Sigmoid colon (tissue), 7 donors: ENCODE data around the gene HOXA2. TPM values are rescaled to one million over a fixed set of nuclear protein-coding genes. Genes with fewer than 3 reads are reported as not detected.

ENCODE experiments used
- DNase-seq: peaks from one replicate; pipeline ENCODE4 v3.0.0-alpha.2; 2019
- H3K27ac ChIP-seq, 4 donors: fragments of 200-600 bp; sonication (generic); one replicate each; pipeline ENCODE4 v1.5.1; 2016 to 2019; ENCODE audit warnings: mild to moderate bottlenecking in 1 of 4
- H3K27me3 ChIP-seq, 3 donors: fragments of 200-600 bp; sonication (generic); one replicate each; pipeline ENCODE4 v1.5.1; 2019; ENCODE audit warnings: mild to moderate bottlenecking in 1 of 3
- H3K36me3 ChIP-seq, 4 donors: fragments of 200-600 bp; sonication (generic); one replicate each; pipeline ENCODE4 v1.5.1; 2016 to 2019
- H3K4me1 ChIP-seq, 4 donors: fragments of 200-600 bp; sonication (generic); one replicate each; pipeline ENCODE4 v1.5.1; 2017 to 2019
- H3K4me3 ChIP-seq, 4 donors: fragments of 200-600 bp; sonication (generic); one replicate each; pipeline ENCODE4 v1.5.1; 2017 to 2019; ENCODE audit warnings: mild to moderate bottlenecking in 2 of 4, moderate library complexity in 1 of 4
- H3K9me3 ChIP-seq, 4 donors: fragments of 200-600 bp in 3 of 4; sonication (generic) in 3 of 4; one replicate each; pipeline versions ENCODE4 v1.5.1 to v1.6.1; 2013 to 2019
- EP300 ChIP-seq, 4 donors: sonication (generic); formaldehyde crosslinking; IDR thresholded peaks; one replicate each; pipeline ENCODE4 v1.6.1; 2017; ENCODE audit warnings: antibody characterized with exemption in 4 of 4
- POLR2A ChIP-seq, 2 donors: fragments of 450-650 bp; IDR thresholded peaks; one replicate each; pipeline ENCODE4 v1.6.1; 2016; ENCODE audit warnings: antibody characterized with exemption in 2 of 2, mild to moderate bottlenecking in 2 of 2, moderate library complexity in 2 of 2
- POLR2AphosphoS5 ChIP-seq, 4 donors: sonication (generic); formaldehyde crosslinking; IDR thresholded peaks; one replicate each; pipeline ENCODE4 v1.6.1; 2017; ENCODE audit warnings: antibody characterized with exemption in 4 of 4
- WGBS, 2 donors: extraction: QIAGEN DNeasy Blood & Tissue Kit; methylation state at CpG; one replicate each; pipeline ENCODE4 v1.1.7; 2013; 5-methylcytosine and 5-hydroxymethylcytosine counted together
- intact Hi-C: fragments of 100-400 bp; cut with DNase I; formaldehyde crosslinking; loops from one replicate; pipeline ENCODE4 v1.15.1; 2023
- polyA plus RNA-seq, 3 donors: library from polyadenylated mRNA; stranded (reverse); fragments of 200-250 nt; gene quantifications; one replicate each; pipeline ENCODE4 v1.2.3, GENCODE V29; 2013
- total RNA-seq, 4 donors: library from RNA; depleted of rRNA; stranded (reverse); fragments of >200 nt; gene quantifications; one replicate each; pipeline ENCODE4 v1.1.0, GENCODE V29; 2016
- TF ChIP-seq, protein P1 (sequence below), 4 experiments: fragments of 450-650 bp in 3 of 4; fragments of 200-600 bp in 1 of 4; IDR thresholded peaks; one replicate each; pipeline ENCODE4 v1.5.1; 2016 to 2019; ENCODE audit warnings: antibody characterized with exemption in 4 of 4, mild to moderate bottlenecking in 3 of 4, moderate library complexity in 2 of 4
- donor health status: healthy with polysubstance abuse.
- donor health status: Bipolar disorder and iron deficiency.
- donor health status: healthy.

HOXA2 gene
- total and polyA plus RNA-seq, 7 donors = 0.60 to 4.3 (median 1.9) TPM

DNA sequence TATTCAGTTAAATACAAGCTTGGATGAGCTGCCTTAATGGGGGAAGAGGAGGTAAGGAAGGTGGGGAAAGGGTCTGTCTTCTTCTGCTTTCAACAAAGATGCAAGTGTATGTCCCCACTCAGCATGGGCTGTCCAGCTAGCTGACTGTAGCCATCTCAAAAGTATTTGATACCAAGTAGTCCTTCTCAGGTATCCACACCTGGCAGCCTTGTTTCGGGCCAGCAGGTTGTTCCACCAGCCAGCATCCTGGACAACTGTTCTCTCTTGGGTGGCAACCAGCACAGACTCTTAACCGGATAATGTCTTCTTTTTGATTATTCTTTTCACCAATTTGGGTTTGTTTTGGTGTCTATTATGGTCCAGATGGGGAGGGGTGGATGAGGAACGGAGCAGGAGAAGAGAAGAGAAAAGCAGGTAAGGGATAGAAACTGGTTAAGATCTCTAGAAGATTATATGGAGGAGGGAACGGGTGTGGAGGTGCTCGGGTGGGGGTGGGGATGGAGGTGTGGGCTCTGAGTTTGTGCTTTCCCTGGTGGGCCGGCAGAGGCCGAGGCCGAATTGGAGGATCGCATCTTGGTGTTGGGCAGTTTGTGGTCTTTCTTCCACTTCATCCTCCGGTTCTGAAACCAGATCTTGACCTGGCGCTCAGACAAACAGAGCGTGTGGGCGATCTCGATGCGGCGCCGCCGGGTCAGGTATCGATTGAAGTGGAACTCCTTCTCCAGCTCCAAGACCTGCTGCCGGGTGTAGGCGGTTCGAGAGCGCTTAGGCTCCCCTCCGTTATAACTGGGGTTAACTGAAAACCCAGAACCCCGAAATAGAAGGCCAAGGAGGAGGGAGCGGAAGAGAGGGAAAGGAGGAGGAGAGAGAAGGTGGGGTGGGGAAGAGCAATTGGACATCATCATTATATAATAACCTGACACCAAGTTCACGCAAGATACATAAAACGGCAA lies 26.6 kb upstream of the HOXA2 start:
- 19 to 72% methylated on average over 28 of the region's 28 CpGs for WGBS, 2 donors
- peaks cover 0 to 75% (median 60%) of the 10 kb centered on the region in 4 donors for H3K4me1 ChIP-seq
- H3K27me3 ChIP-seq = no peaks in the 10 kb centered on the region
- intact Hi-C loops = no loop called here
- H3K9me3 ChIP-seq = no peaks in the 10 kb centered on the region
- no peak for DNase-seq
- H3K36me3 ChIP-seq = no peaks in the 10 kb centered on the region
- H3K4me3 ChIP-seq = peak overlapping the region; percentile 34 to 88 (median 80)
- H3K27ac ChIP-seq = peak overlapping the region; percentile 91 to 99 (median 94)
- TF ChIP-seq POLR2AphosphoS5 (IDR thresholded peaks at IDR 0.05) (peak in 1 of 4 donors; percentile 2), POLR2A (IDR thresholded peaks at IDR 0.05) (no peak)

DNA sequence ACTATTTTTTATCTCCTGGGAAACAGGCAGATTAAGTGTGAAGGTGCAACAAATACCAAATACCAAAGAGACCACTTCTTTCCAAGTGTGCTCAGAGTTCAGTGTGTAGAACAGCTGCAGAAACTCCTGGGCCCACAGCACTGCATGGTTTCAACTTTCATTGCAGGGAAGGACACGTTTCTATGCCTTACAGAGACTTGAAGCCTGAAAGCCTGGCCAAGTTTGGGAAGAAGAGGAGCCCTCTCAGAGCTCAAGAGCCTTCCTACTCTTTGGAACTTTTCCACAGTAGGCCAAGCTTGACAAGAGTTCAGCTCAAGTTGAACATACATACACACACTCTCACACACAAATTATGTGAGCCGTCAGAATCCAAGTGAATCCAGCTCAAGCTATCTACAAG lies 25.6 kb upstream of the HOXA2 start:
- Histone ChIP-seq H3K27ac (peak overlapping the region; percentile 91 to 99 (median 94)), H3K9me3 (no peaks in the 10 kb centered on the region), H3K4me1 (peaks cover 0 to 74% (median 61%) of the 10 kb centered on the region in 4 donors), H3K36me3 (no peaks in the 10 kb centered on the region), H3K27me3 (no peaks in the 10 kb centered on the region), H3K4me3 (no peak overlapping the region)
- intact Hi-C loops = no loop called here
- DNase-seq = no peak
- TF ChIP-seq, protein P1, sequence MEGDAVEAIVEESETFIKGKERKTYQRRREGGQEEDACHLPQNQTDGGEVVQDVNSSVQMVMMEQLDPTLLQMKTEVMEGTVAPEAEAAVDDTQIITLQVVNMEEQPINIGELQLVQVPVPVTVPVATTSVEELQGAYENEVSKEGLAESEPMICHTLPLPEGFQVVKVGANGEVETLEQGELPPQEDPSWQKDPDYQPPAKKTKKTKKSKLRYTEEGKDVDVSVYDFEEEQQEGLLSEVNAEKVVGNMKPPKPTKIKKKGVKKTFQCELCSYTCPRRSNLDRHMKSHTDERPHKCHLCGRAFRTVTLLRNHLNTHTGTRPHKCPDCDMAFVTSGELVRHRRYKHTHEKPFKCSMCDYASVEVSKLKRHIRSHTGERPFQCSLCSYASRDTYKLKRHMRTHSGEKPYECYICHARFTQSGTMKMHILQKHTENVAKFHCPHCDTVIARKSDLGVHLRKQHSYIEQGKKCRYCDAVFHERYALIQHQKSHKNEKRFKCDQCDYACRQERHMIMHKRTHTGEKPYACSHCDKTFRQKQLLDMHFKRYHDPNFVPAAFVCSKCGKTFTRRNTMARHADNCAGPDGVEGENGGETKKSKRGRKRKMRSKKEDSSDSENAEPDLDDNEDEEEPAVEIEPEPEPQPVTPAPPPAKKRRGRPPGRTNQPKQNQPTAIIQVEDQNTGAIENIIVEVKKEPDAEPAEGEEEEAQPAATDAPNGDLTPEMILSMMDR (IDR thresholded peaks at IDR 0.05) = no peak
- TF ChIP-seq POLR2AphosphoS5 (IDR thresholded peaks at IDR 0.05) = peak in 3 of 4 donors; percentile 5 to 42 (median 36)
- WGBS, 2 donors = 29 to 52% methylated on average over 2 of the region's 2 CpGs

DNA sequence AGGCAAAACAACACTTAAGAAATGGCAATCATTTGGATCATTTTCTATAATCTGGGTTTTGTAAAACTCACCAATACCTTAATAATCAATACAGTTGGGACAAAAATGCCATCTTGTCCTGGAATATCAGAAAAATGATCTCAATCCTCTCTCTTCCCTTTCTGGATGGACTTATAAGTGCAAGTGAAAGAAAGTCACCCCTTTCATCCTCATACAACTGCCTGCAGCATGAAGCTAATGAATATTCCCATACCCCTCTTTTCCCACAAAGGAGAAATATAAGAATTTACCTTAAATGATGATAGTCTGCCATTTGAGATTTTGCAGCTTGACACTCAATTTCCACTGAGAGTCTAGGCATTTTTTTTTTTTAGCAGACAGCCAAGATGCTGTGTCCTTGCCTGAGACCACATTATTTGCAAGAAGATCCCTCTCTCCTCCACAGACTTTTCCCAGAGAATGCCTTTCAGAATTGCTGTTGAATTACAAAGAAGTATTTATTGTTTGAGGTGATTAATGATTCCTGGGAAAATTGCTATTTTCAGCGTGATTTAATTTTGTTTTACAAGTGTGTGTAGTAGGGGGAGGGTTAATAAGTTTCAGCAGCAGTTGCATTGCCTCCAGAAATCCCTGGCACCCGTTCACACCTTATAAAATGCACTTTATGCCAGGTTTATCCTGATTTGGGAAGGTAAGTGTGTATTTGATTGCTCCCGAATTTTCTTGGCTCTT lies 24.3 kb upstream of the HOXA2 start:
- Histone ChIP-seq H3K9me3 (no peaks in the 10 kb centered on the region), H3K4me3 (no peak overlapping the region), H3K27me3 (no peaks in the 10 kb centered on the region), H3K27ac (peak overlapping the region; percentile 4 to 99 (median 92)), H3K36me3 (peaks cover 0 to 5% (median under 1%) of the 10 kb centered on the region in 4 donors), H3K4me1 (peaks cover 0 to 71% (median 55%) of the 10 kb centered on the region in 4 donors)
- intact Hi-C loops = no loop called here
- no peak for DNase-seq
- WGBS, 2 donors = 8 to 55% methylated on average over 3 of the region's 3 CpGs
- TF ChIP-seq, protein P1 (IDR thresholded peaks at IDR 0.05) = no peak
- TF ChIP-seq POLR2A (IDR thresholded peaks at IDR 0.05) = no peak
- TF ChIP-seq POLR2AphosphoS5 (IDR thresholded peaks at IDR 0.05) = no peak
- TF ChIP-seq EP300 (IDR thresholded peaks at IDR 0.05) = no peak

DNA sequence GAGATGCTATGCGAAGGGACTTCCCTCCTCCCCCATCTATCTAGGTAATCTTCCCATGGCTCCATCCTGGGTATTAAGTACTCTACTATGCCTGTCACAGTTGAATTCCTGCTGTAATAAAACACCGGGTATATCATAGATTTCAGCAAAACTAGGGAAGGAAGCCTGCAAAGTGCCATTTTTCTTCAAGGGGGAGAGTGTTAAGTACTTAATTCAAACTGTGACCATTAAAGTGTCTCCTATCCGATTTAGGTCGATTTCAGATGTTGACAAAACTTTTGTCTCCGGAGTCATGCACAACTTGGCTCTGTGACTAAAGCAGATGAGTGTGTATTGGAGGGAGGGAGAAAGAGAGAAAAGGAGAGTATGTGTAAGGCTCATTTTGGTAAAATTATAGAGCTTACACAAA lies 23.5 kb upstream of the HOXA2 start:
- Histone ChIP-seq H3K27ac (peak overlapping the region; percentile 16 to 99 (median 82)), H3K27me3 (no peaks in the 10 kb centered on the region), H3K4me3 (no peak overlapping the region), H3K36me3 (peaks cover 0 to 6% (median 2%) of the 10 kb centered on the region in 4 donors), H3K9me3 (no peaks in the 10 kb centered on the region), H3K4me1 (peaks cover 0 to 65% (median 48%) of the 10 kb centered on the region in 4 donors)
- TF ChIP-seq POLR2A (IDR thresholded peaks at IDR 0.05) (no peak), EP300 (IDR thresholded peaks at IDR 0.05) (no peak), POLR2AphosphoS5 (IDR thresholded peaks at IDR 0.05) (no peak)
- TF ChIP-seq, protein P1 (IDR thresholded peaks at IDR 0.05) = no peak
- intact Hi-C loops = no loop called here
- DNase-seq = no peak
- WGBS, 2 donors = 21 to 58% methylated on average over 5 of the region's 5 CpGs
